ENCODE results near the gene GGTA1.

GGTA1 gene

DNA sequence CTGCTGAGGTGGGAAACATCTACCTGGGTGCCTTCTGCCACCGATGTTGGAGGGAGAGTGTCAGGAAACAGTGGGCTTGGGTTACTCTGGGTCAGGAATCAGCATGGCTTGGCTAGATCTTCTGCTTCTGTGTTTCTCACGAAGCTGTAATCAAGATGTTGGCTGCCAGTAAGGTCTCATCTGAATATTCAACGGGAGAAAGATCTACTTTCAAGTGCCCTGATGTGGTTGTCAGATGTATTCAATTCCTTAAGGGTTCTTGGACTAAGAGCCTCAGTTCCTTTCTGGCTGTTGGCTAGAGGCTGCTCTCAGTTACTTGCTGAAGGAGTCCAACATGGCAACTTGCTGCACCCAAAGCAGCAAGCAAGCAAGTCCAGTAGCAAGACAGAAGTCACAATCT, 87.7 kb downstream of the GGTA1 start:
- Histone ChIP-seq H3K9me2 (replicated peaks; ENCODE audit: low read depth, low read length) (no peaks in the 10 kb centered on the region), H3K9ac (ENCODE audit: low read depth, low read length, poor library complexity, severe bottlenecking) (no peak overlapping the region), H3K79me2 (ENCODE audit: insufficient read depth, low read length) (no peaks in the 10 kb centered on the region), H3F3A (ENCODE audit: low read depth) (no peaks in the 10 kb centered on the region), H3K4me2 (ENCODE audit: low read depth, low read length, poor library complexity, severe bottlenecking) (no peak overlapping the region), H2AFZ (ENCODE audit: low read length) (no peak overlapping the region), H3K4me1 (ENCODE audit: insufficient read depth, low read length, poor library complexity, severe bottlenecking) (no peaks in the 10 kb centered on the region), H3K9me3 (ENCODE audit: insufficient read depth, low read depth, low read length) (no peaks in the 10 kb centered on the region), H3K4me3 (ENCODE audit: low read length, poor library complexity, severe bottlenecking) (no peak overlapping the region), H3K27me3 (ENCODE audit: insufficient read depth, low read length, poor library complexity, severe bottlenecking) (no peaks in the 10 kb centered on the region), H4K20me1 (ENCODE audit: insufficient read depth, low read length, poor library complexity, severe bottlenecking) (no peaks in the 10 kb centered on the region), H3K36me3 (ENCODE audit: insufficient read depth, low read length) (no peaks in the 10 kb centered on the region)
- no peak for TF ChIP-seq EZH2phosphoT487 (IDR thresholded peaks at IDR 0.05; ENCODE audit: borderline replicate concordance)
- TF ChIP-seq, protein P1, sequence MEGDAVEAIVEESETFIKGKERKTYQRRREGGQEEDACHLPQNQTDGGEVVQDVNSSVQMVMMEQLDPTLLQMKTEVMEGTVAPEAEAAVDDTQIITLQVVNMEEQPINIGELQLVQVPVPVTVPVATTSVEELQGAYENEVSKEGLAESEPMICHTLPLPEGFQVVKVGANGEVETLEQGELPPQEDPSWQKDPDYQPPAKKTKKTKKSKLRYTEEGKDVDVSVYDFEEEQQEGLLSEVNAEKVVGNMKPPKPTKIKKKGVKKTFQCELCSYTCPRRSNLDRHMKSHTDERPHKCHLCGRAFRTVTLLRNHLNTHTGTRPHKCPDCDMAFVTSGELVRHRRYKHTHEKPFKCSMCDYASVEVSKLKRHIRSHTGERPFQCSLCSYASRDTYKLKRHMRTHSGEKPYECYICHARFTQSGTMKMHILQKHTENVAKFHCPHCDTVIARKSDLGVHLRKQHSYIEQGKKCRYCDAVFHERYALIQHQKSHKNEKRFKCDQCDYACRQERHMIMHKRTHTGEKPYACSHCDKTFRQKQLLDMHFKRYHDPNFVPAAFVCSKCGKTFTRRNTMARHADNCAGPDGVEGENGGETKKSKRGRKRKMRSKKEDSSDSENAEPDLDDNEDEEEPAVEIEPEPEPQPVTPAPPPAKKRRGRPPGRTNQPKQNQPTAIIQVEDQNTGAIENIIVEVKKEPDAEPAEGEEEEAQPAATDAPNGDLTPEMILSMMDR (conservative IDR thresholded peaks at IDR 0.05; ENCODE audit: low read length), result no peak

GRCh38 chr9:121405899-121406298, 93.7 kb downstream of the GGTA1 start:
- Histone ChIP-seq H3K9ac (ENCODE audit: low read depth, low read length, poor library complexity, severe bottlenecking) (no peak overlapping the region), H3K4me3 (ENCODE audit: low read length, poor library complexity, severe bottlenecking) (no peak overlapping the region), H3K9me2 (replicated peaks; ENCODE audit: low read depth, low read length) (no peaks in the 10 kb centered on the region), H2AFZ (ENCODE audit: low read length) (no peak overlapping the region), H4K20me1 (ENCODE audit: insufficient read depth, low read length, poor library complexity, severe bottlenecking) (no peaks in the 10 kb centered on the region), H3K9me3 (ENCODE audit: insufficient read depth, low read depth, low read length) (peaks cover 7% of the 10 kb centered on the region), H3K79me2 (ENCODE audit: insufficient read depth, low read length) (no peaks in the 10 kb centered on the region), H3K4me1 (ENCODE audit: insufficient read depth, low read length, poor library complexity, severe bottlenecking) (no peaks in the 10 kb centered on the region), H3K27me3 (ENCODE audit: insufficient read depth, low read length, poor library complexity, severe bottlenecking) (no peaks in the 10 kb centered on the region), H3K36me3 (ENCODE audit: insufficient read depth, low read length) (no peaks in the 10 kb centered on the region), H3F3A (ENCODE audit: low read depth) (no peaks in the 10 kb centered on the region), H3K4me2 (ENCODE audit: low read depth, low read length, poor library complexity, severe bottlenecking) (no peak overlapping the region)
- no peak for TF ChIP-seq EZH2phosphoT487 (IDR thresholded peaks at IDR 0.05; ENCODE audit: borderline replicate concordance)
- TF ChIP-seq, protein P1 (conservative IDR thresholded peaks at IDR 0.05; ENCODE audit: low read length), result no peak

All from Loucy (cell line).